Upper lobe of right lung (tissue), 1 donor: Measurements from ENCODE around the gene CHKA. TPM values are rescaled to one million over a fixed set of nuclear protein-coding genes. Genes with fewer than 3 reads are reported as not detected.

Experiments used
- ATAC-seq: fragments of 200-7000 bp; cut with Tn5 transposase; one replicate; pipeline ENCODE4 v1.9.1; 2020; ENCODE audit warnings: mild to moderate bottlenecking, moderate library complexity
- DNase-seq: peaks from one replicate; pipeline ENCODE4 v3.0.0-alpha.2; 2020
- H3K27ac ChIP-seq: fragments of 200-600 bp; one replicate; pipeline ENCODE4 v1.8.0; 2022
- H3K27me3 ChIP-seq: fragments of 200-600 bp; one replicate; pipeline ENCODE4 v1.8.0; 2022; ENCODE audit warnings: mild to moderate bottlenecking
- H3K36me3 ChIP-seq: fragments of 200-600 bp; one replicate; pipeline ENCODE4 v1.8.0; 2022
- H3K4me1 ChIP-seq: fragments of 200-600 bp; one replicate; pipeline ENCODE4 v1.8.0; 2022
- H3K4me3 ChIP-seq: fragments of 200-600 bp; one replicate; pipeline ENCODE4 v1.8.0; 2022; ENCODE audit warnings: mild to moderate bottlenecking
- H3K9me3 ChIP-seq: fragments of 200-600 bp; one replicate; pipeline ENCODE4 v1.8.0; 2022
- intact Hi-C: fragments of 100-400 bp; cut with DNase I; formaldehyde crosslinking; loops from one replicate; pipeline ENCODE4 v1.11.0; 2022
- total RNA-seq: library from RNA; stranded (reverse); fragmentation: NEBNext Ultra II Directional; extraction: Animal tissue kit (Norgen Biotek cat#: 25700); gene quantifications from one replicate; pipeline ENCODE4 v1.2.1, GENCODE V29; 2021
- TF ChIP-seq, protein P1 (sequence below): fragments of 200-600 bp; IDR thresholded peaks from one replicate; pipeline ENCODE4 v1.8.0; 2022; ENCODE audit warnings: antibody characterized with exemption
- donor health status: DM: no; HTN: yes; CAD: no; lungs with severe emphysema.

CHKA gene
- total RNA-seq, 1 donor from 2014 or later: 53.3 TPM

DNA sequence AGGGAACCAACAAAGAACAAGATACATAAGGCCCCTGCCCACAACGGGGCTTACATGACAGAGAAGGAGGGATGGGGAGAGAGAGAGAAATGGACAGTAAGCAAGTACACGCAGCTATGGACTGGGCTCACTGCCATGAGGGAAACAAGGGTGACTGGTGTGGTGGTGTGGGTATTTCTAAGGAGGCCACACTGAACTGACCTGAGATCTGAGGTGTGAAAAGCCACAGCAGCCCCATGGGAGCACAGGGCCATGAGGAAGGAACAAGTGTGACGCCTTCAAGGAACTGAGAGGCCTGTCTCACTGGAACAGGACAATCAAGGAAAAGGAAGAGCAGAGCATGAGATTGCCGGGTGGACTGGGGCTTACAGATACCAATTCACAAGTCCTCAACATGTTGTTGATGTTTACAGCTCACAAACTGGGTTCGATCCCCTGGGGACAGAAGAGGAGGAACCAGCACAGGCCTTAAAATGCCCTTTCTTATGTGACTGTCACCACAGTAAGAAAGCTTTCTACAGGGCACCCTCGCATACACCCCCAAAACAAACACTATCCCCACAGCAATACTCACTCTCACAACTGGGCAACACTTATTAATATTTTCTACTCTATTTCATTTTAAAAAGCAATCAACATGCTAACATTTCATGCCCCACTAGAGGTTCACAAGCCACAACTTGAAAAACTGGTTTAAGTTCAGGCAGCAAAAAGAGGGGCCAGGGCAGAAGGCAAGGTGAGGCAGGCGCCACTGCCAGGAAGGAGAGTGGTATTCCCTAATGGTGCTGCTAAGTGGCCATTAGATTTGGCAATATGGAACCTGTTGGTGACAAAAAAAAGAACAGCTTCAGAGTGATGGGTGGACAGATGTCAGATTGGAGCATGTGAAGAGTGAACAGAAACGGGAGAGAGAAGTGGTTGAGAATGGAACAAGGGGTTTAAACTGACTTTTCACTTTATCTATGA is 43.3 kb downstream of the CHKA start:
- peak; percentile 15 for ATAC-seq
- TF ChIP-seq, protein P1, sequence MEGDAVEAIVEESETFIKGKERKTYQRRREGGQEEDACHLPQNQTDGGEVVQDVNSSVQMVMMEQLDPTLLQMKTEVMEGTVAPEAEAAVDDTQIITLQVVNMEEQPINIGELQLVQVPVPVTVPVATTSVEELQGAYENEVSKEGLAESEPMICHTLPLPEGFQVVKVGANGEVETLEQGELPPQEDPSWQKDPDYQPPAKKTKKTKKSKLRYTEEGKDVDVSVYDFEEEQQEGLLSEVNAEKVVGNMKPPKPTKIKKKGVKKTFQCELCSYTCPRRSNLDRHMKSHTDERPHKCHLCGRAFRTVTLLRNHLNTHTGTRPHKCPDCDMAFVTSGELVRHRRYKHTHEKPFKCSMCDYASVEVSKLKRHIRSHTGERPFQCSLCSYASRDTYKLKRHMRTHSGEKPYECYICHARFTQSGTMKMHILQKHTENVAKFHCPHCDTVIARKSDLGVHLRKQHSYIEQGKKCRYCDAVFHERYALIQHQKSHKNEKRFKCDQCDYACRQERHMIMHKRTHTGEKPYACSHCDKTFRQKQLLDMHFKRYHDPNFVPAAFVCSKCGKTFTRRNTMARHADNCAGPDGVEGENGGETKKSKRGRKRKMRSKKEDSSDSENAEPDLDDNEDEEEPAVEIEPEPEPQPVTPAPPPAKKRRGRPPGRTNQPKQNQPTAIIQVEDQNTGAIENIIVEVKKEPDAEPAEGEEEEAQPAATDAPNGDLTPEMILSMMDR: no peak
- DNase-seq: no peak
- Histone ChIP-seq H3K27ac (no peak overlapping the region), H3K9me3 (no peaks in the 10 kb centered on the region), H3K36me3 (peaks cover 39% of the 10 kb centered on the region), H3K27me3 (no peaks in the 10 kb centered on the region), H3K4me3 (no peak overlapping the region), H3K4me1 (peaks cover 5% of the 10 kb centered on the region)
- intact Hi-C loops: no loop called here

DNA sequence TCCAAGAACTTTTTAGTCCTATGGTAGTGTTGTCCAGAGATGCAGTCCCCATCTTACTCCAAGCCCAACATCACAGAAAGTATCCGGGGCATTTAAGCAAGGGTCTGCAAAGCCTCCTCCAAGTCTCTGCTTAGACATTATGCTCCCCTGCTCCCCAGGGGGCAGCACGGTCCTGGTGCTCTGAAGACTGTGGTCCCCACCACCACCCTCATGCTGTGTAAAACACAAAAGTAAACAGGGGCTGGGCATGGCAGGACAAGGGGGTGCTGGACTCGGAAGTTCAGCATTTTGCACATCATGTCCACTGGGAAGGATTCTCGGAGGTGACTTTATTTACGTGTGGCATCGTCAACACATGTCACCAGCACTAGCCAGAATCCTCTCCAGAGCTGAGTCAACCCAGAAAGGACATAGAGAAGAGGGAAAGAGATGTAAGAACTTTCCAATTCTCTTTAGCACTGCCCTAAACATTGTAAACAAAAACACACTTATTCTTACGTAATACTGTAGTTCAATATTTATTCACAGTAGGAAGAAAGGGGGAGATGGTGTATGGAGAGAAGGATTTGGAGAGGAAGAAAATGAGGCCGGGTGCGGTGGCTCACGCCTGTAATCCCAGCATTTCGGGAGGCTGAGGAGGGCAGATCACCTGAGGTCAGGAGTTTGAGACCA is 44.7 kb downstream of the CHKA start:
- intact Hi-C loops: no loop called here
- peaks cover 53% of the 10 kb centered on the region for H3K36me3 ChIP-seq
- no peak overlapping the region for H3K4me3 ChIP-seq
- no peaks in the 10 kb centered on the region for H3K9me3 ChIP-seq
- H3K27me3 ChIP-seq: no peaks in the 10 kb centered on the region
- TF ChIP-seq, protein P1: peak; percentile 34
- H3K27ac ChIP-seq: no peak overlapping the region
- peak; percentile 74 for ATAC-seq
- DNase-seq: no peak
- H3K4me1 ChIP-seq: peaks cover 5% of the 10 kb centered on the region

DNA sequence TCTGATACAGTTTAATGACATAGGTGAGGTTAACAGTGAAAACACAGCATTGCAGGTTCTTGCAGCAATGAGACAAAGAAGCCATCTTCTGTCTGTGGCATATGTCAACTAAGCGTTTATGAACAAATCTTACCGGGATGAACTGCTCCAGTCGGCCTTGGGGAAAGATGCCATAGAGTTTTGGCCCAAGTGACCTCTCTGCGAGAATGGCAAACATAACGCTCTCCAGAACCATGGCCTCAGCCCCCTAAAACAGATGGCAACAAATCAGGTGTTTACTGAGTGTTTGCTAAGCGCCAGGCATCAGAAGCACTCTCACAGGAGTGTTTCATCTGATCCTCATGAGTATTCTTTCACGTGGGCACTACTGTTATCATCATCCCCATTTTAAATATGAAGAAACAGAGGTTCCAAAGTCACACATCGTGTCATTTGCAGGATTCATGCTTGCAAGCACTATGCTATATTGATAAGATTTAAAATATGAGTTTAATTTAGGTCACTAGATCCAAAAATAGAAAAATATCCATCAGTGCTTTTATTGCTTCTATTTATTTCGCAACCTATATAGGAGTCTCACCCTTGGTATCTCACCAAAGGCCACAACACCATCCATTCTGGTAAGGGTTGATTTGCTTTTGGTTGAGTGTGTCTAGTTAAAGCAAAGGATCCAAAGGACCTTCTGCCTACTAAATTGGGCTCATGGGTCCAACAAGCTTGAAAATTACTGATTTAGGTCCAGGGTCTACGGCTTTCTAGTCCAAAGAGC is 46.4 kb downstream of the CHKA start:
- Histone ChIP-seq H3K27me3 (no peaks in the 10 kb centered on the region), H3K27ac (no peak overlapping the region), H3K9me3 (no peaks in the 10 kb centered on the region), H3K4me3 (no peak overlapping the region), H3K36me3 (peaks cover 47% of the 10 kb centered on the region), H3K4me1 (peaks cover 5% of the 10 kb centered on the region)
- intact Hi-C loops: no loop called here
- TF ChIP-seq, protein P1: no peak
- DNase-seq: no peak
- ATAC-seq: no peak

DNA sequence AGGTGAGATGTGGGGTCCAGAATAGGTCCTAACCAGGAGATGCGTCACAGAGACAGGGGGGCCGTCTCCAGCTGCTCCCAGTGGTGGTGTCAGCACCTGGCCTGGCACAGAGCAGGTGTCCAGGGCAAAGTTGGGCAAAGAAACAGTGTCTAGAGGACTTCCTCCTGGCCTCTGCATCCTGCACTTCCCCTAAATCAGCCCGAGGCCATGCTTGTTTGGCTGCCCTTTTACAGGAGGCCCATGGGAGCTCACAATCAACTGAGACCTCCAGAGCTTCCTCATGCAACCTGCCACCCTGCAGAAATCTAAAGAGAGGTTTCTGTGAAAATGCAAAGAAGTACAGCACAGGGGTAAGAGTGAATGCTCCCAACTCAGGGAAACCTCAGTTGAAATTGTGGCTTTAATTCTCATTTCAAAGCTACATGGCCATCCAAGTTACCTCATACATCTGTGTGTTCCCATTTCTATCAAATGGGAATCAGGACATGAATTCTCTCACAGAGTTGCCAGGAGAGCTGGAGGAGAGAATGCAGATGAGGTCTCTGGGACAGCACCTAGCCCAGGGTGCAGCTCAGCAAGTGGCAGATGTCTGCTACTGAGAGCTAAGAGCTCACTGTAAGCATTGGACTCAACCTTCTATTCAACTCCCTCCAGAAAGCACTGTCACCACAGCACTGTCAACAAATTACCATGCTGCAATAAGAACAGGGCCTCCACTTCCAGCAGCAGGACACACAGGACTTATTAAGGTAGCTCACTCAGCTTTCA is 49.7 kb downstream of the CHKA start:
- Histone ChIP-seq H3K36me3 (peaks cover 71% of the 10 kb centered on the region), H3K27ac (no peak overlapping the region), H3K9me3 (no peaks in the 10 kb centered on the region), H3K4me1 (no peaks in the 10 kb centered on the region), H3K4me3 (no peak overlapping the region), H3K27me3 (no peaks in the 10 kb centered on the region)
- peak; percentile 51 for ATAC-seq
- TF ChIP-seq, protein P1: no peak
- intact Hi-C loops: no loop called here
- DNase-seq: no peak

DNA sequence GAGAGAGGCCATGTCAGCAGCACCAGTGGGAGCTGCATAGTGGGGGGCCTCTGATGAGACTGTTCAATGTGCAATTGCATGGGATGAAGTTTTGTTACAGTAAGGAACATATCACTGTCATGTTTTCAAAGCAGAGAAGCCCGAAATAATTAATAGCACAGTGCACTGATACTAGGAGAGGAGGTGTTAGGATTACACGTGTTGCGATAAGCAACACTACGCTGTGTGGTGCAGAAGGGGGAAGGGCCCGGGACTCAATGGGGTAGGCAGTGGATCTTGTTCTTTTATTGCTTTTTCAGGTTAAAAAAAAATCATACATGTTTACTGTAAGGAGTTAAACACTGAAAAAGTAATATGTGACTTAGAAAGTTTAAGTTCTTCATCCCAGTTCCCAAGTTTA is 53.2 kb downstream of the CHKA start:
- peaks cover 92% of the 10 kb centered on the region for H3K36me3 ChIP-seq
- TF ChIP-seq, protein P1: no peak
- H3K27me3 ChIP-seq: no peaks in the 10 kb centered on the region
- ATAC-seq (no peak), DNase-seq (no peak)
- no peak overlapping the region for H3K27ac ChIP-seq
- intact Hi-C loops: no loop called here
- H3K9me3 ChIP-seq: no peaks in the 10 kb centered on the region
- no peak overlapping the region for H3K4me3 ChIP-seq
- H3K4me1 ChIP-seq: no peaks in the 10 kb centered on the region
